OCI-LY1 (cell line): Measurements from ENCODE around the gene JAKMIP1.

ENCODE experiments used
- H2AFZ ChIP-seq: fragments of 200-600 bp; sonication (generic), shearing (Covaris generic); 2 replicates; pipeline ENCODE4 v1.6.0; 2014; ENCODE audit warnings: antibody characterized with exemption, mild to moderate bottlenecking, low read length
- H3F3A ChIP-seq: fragments of 200-600 bp; sonication (generic), shearing (Covaris generic); 2 replicates; pipeline ENCODE4 v1.6.0; 2014; ENCODE audit warnings: mild to moderate bottlenecking, antibody characterized with exemption, low read length, moderate library complexity; ENCODE audit not compliant: insufficient read depth
- H3K27ac ChIP-seq: fragments of 200-600 bp; sonication (generic); 2 replicates; pipeline ENCODE4 v1.5.1; 2014; ENCODE audit warnings: low read length, mixed run types, mild to moderate bottlenecking, low read depth; ENCODE audit not compliant: poor library complexity, severe bottlenecking
- H3K27me3 ChIP-seq: fragments of 200-600 bp; sonication (generic); 2 replicates; pipeline ENCODE4 v1.6.0; 2014; ENCODE audit warnings: antibody characterized with exemption, mild to moderate bottlenecking, low read length, moderate library complexity; ENCODE audit not compliant: insufficient read depth
- H3K36me3 ChIP-seq: fragments of 200-600 bp; sonication (generic); 2 replicates; pipeline ENCODE4 v1.6.1; 2014; ENCODE audit warnings: mild to moderate bottlenecking, antibody characterized with exemption, low read length, moderate library complexity, mixed read lengths; ENCODE audit not compliant: insufficient read depth
- H3K4me1 ChIP-seq: fragments of 200-600 bp; sonication (generic); 2 replicates; pipeline ENCODE4 v1.5.1; 2014; ENCODE audit warnings: mild to moderate bottlenecking, low read length, moderate library complexity; ENCODE audit not compliant: insufficient read depth, severe bottlenecking
- H3K4me2 ChIP-seq: fragments of 200-600 bp; sonication (generic), shearing (Covaris generic); 2 replicates; pipeline ENCODE4 v1.6.1; 2014; ENCODE audit warnings: low read length
- H3K4me3 ChIP-seq: fragments of 200-600 bp; sonication (generic); 2 replicates; pipeline ENCODE4 v1.5.1; 2014; ENCODE audit warnings: low read length, low read depth, mild to moderate bottlenecking, mixed read lengths; ENCODE audit not compliant: poor library complexity, severe bottlenecking
- H3K79me2 ChIP-seq: fragments of 200-600 bp; shearing (Covaris generic); 2 replicates; pipeline ENCODE4 v1.6.1; 2016; ENCODE audit warnings: mixed run types, low read length, mixed read lengths; ENCODE audit not compliant: insufficient read depth
- H3K9ac ChIP-seq: fragments of 200-600 bp; sonication (generic), shearing (Covaris generic); 2 replicates; pipeline ENCODE4 v1.6.1; 2014; ENCODE audit warnings: mild to moderate bottlenecking, low read length, mixed read lengths
- H3K9me2 ChIP-seq: fragments of 200-600 bp; sonication (generic), shearing (Covaris generic); 2 replicates; pipeline ENCODE4 v1.6.1; 2014; ENCODE audit warnings: low read depth, mild to moderate bottlenecking, low read length, mixed read lengths
- H3K9me3 ChIP-seq: fragments of 200-600 bp; shearing (Covaris generic); 2 replicates; pipeline ENCODE4 v1.6.1; 2014; ENCODE audit warnings: low read length, mixed read lengths
- H4K20me1 ChIP-seq: fragments of 200-600 bp; sonication (generic), shearing (Covaris generic); 2 replicates; pipeline ENCODE4 v1.6.0; 2016; ENCODE audit warnings: mild to moderate bottlenecking, low read length; ENCODE audit not compliant: insufficient read depth
- CTCF ChIP-seq: fragments of 200-600 bp; sonication (generic), shearing (Covaris generic); IDR thresholded peaks from 2 replicates; pipeline ENCODE4 v1.5.1; 2017; ENCODE audit warnings: mild to moderate bottlenecking, antibody characterized with exemption, low read length, moderate library complexity, mixed read lengths
- EZH2 ChIP-seq: fragments of 200-600 bp; sonication (generic), shearing (Covaris generic); IDR thresholded peaks from 2 replicates; pipeline ENCODE4 v1.8.0; 2017; ENCODE audit warnings: borderline replicate concordance, mixed run types, mild to moderate bottlenecking, antibody characterized with exemption, low read length, moderate library complexity, mixed read lengths

JAKMIP1 gene

GRCh38 chr4:6194458-6195195 lies 5.7 kb downstream of the JAKMIP1 start:
- no peaks in the 10 kb centered on the region for H3K4me1 ChIP-seq
- TF ChIP-seq CTCF = no peak
- no peaks in the 10 kb centered on the region for H3K27me3 ChIP-seq
- H3K27ac ChIP-seq = no peak overlapping the region
- H4K20me1 ChIP-seq = no peaks in the 10 kb centered on the region
- no peak overlapping the region for H3K4me3 ChIP-seq
- H3K36me3 ChIP-seq = no peaks in the 10 kb centered on the region
- no peak overlapping the region for H3K4me2 ChIP-seq
- H3K9me3 ChIP-seq = no peaks in the 10 kb centered on the region
- no peaks in the 10 kb centered on the region for H3F3A ChIP-seq
- H2AFZ ChIP-seq = no peak overlapping the region
- no peak overlapping the region for H3K9ac ChIP-seq
- no peaks in the 10 kb centered on the region for H3K79me2 ChIP-seq
- no peaks in the 10 kb centered on the region for H3K9me2 ChIP-seq

GRCh38 chr4:6193399-6193798 lies 7.0 kb downstream of the JAKMIP1 start:
- no peaks in the 10 kb centered on the region for H3F3A ChIP-seq
- TF ChIP-seq EZH2 = no peak
- no peak for TF ChIP-seq CTCF
- H3K27ac ChIP-seq = no peak overlapping the region
- no peaks in the 10 kb centered on the region for H3K9me3 ChIP-seq
- no peaks in the 10 kb centered on the region for H3K36me3 ChIP-seq
- no peak overlapping the region for H3K4me3 ChIP-seq
- H3K9ac ChIP-seq = no peak overlapping the region
- no peak overlapping the region for H3K4me2 ChIP-seq
- H3K27me3 ChIP-seq = no peaks in the 10 kb centered on the region
- H4K20me1 ChIP-seq = no peaks in the 10 kb centered on the region
- no peaks in the 10 kb centered on the region for H3K4me1 ChIP-seq
- H3K79me2 ChIP-seq = no peaks in the 10 kb centered on the region
- no peak overlapping the region for H2AFZ ChIP-seq
- H3K9me2 ChIP-seq = no peaks in the 10 kb centered on the region

GRCh38 chr4:6192245-6192644 lies 8.1 kb downstream of the JAKMIP1 start:
- Histone ChIP-seq H3F3A (no peaks in the 10 kb centered on the region), H3K4me2 (no peak overlapping the region), H3K27me3 (no peaks in the 10 kb centered on the region), H3K27ac (no peak overlapping the region), H3K79me2 (no peaks in the 10 kb centered on the region), H3K9me2 (no peaks in the 10 kb centered on the region), H3K36me3 (no peaks in the 10 kb centered on the region), H2AFZ (no peak overlapping the region), H3K9ac (no peak overlapping the region), H3K4me1 (no peaks in the 10 kb centered on the region), H3K4me3 (no peak overlapping the region), H3K9me3 (no peaks in the 10 kb centered on the region), H4K20me1 (no peaks in the 10 kb centered on the region)
- TF ChIP-seq CTCF = no peak
